HS-5 (cell line): ENCODE results near the gene KCTD3.

ENCODE experiments used
- DNase-seq: peaks from one replicate; pipeline ENCODE4 v3.0.0-alpha.2; 2012; ENCODE audit warnings: low read depth

Gene KCTD3

GRCh38 chr1:215566556-215567490 lies at the start of gene KCTD3:
KCTD3 (plus strand) TSS chr1:215567304; CDS start chr1:215567686, 382 bp downstream.
- no peak for DNase-seq

GRCh38 chr1:215517441-215517891 lies 49.6 kb upstream of the KCTD3 start:
- DNase-seq, result peak; percentile 91

- no peak for DNase-seq
These were observed 48.5 kb upstream of the KCTD3 start for GRCh38 chr1:215518594-215518993.

GRCh38 chr1:215521279-215521678 lies 45.8 kb upstream of the KCTD3 start:
- no peak for DNase-seq

- no peak for DNase-seq
These were observed 43.8 kb upstream of the KCTD3 start for GRCh38 chr1:215523128-215523861.

GRCh38 chr1:215523906-215524305 lies 43.2 kb upstream of the KCTD3 start:
- no peak for DNase-seq

- peak; percentile 38 for DNase-seq
These were observed 40.8 kb upstream of the KCTD3 start for GRCh38 chr1:215526147-215526845.

GRCh38 chr1:215526846-215527151 lies 40.3 kb upstream of the KCTD3 start:
- DNase-seq, result no peak

GRCh38 chr1:215529111-215529510 lies 38.0 kb upstream of the KCTD3 start:
- no peak for DNase-seq

- DNase-seq, result no peak
These were observed 37.5 kb upstream of the KCTD3 start for GRCh38 chr1:215529571-215529970.

- no peak for DNase-seq
These were observed 36.6 kb upstream of the KCTD3 start for GRCh38 chr1:215530401-215530984.

GRCh38 chr1:215539803-215540570 lies 27.1 kb upstream of the KCTD3 start:
- DNase-seq, result no peak

- DNase-seq, result no peak
These were observed 24.8 kb upstream of the KCTD3 start for GRCh38 chr1:215542301-215542700.

- no peak for DNase-seq
These were observed 23.9 kb upstream of the KCTD3 start for GRCh38 chr1:215543191-215543606.

- no peak for DNase-seq
These were observed 23.3 kb upstream of the KCTD3 start for GRCh38 chr1:215543806-215544205.

GRCh38 chr1:215544566-215544965 lies 22.5 kb upstream of the KCTD3 start:
- no peak for DNase-seq

- DNase-seq, result no peak
These were observed 22.0 kb upstream of the KCTD3 start for GRCh38 chr1:215545096-215545495.

- no peak for DNase-seq
These were observed 20.1 kb upstream of the KCTD3 start for GRCh38 chr1:215547011-215547410.

- DNase-seq, result no peak
These were observed 15.3 kb upstream of the KCTD3 start for GRCh38 chr1:215551806-215552205.

- DNase-seq, result no peak
These were observed 12.2 kb upstream of the KCTD3 start for GRCh38 chr1:215554865-215555264.

GRCh38 chr1:215555531-215555930 lies 11.6 kb upstream of the KCTD3 start:
- no peak for DNase-seq
